C4-2B (cell line): ENCODE results near the gene TUBGCP6.

Experiments used
- CTCF ChIP-seq: fragments of 450-650 bp; conservative IDR thresholded peaks from 2 replicates; pipeline ENCODE4 v1.5.1; 2017; ENCODE audit warnings: mild to moderate bottlenecking
- ZFX ChIP-seq: fragments of 450-650 bp; IDR thresholded peaks from 2 replicates; pipeline ENCODE4 v1.6.1; 2017

- no peak for TF ChIP-seq CTCF
- TF ChIP-seq ZFX = no peak
Observed at GRCh38 chr22:50215297-50216054, 29.3 kb downstream of the TUBGCP6 start.
